ENCODE measurements around the gene FAM43B. TPM values are rescaled to one million over a fixed set of nuclear protein-coding genes. Genes with fewer than 3 reads are reported as not detected.

Gene FAM43B
- polyA plus RNA-seq, 1 experiment: 0.02 TPM

- ChIA-PET POLR2A (no interaction called here), CTCF (interaction anchor here (0.7 to 1.1 kb wide), 2 partner anchors 9 to 22 kb away, joined by 3 to 7 read pairs; no protein-coding TSS in a partner anchor)
- TF ChIP-seq, protein P1, sequence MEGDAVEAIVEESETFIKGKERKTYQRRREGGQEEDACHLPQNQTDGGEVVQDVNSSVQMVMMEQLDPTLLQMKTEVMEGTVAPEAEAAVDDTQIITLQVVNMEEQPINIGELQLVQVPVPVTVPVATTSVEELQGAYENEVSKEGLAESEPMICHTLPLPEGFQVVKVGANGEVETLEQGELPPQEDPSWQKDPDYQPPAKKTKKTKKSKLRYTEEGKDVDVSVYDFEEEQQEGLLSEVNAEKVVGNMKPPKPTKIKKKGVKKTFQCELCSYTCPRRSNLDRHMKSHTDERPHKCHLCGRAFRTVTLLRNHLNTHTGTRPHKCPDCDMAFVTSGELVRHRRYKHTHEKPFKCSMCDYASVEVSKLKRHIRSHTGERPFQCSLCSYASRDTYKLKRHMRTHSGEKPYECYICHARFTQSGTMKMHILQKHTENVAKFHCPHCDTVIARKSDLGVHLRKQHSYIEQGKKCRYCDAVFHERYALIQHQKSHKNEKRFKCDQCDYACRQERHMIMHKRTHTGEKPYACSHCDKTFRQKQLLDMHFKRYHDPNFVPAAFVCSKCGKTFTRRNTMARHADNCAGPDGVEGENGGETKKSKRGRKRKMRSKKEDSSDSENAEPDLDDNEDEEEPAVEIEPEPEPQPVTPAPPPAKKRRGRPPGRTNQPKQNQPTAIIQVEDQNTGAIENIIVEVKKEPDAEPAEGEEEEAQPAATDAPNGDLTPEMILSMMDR (IDR thresholded peaks at IDR 0.05; ENCODE audit: low read depth, low read length): no peak
- H3K27me3 ChIP-seq (ENCODE audit: control insufficient read depth, insufficient read depth, low read length): no peaks in the 10 kb centered on the region
- H3K9me3 ChIP-seq (ENCODE audit: control insufficient read depth, insufficient read depth, low read length): no peaks in the 10 kb centered on the region
- H3K4me3 ChIP-seq (ENCODE audit: low read depth, low read length): no peak overlapping the region
- no peak for DNase-seq (ENCODE audit: low read depth, low spot score)
- peak overlapping the region; percentile 11 for H3K27ac ChIP-seq (ENCODE audit: low read depth, low read length)
These were observed 43.7 kb downstream of the FAM43B start for GRCh38 chr1:20596106-20596505.

- POLR2A ChIA-PET: no interaction called here
- H3K9me3 ChIP-seq (ENCODE audit: control insufficient read depth, insufficient read depth, low read length): no peaks in the 10 kb centered on the region
- no peak overlapping the region for H3K27ac ChIP-seq (ENCODE audit: low read depth, low read length)
- DNase-seq (ENCODE audit: low read depth, low spot score): no peak
- H3K4me3 ChIP-seq (ENCODE audit: low read depth, low read length): no peak overlapping the region
- TF ChIP-seq, protein P1 (IDR thresholded peaks at IDR 0.05; ENCODE audit: low read depth, low read length): no peak
- CTCF ChIA-PET: no interaction called here
- no peaks in the 10 kb centered on the region for H3K27me3 ChIP-seq (ENCODE audit: control insufficient read depth, insufficient read depth, low read length)
These were observed 45.3 kb downstream of the FAM43B start for GRCh38 chr1:20597650-20598049.

GRCh38 chr1:20600156-20600555 is 47.8 kb downstream of the FAM43B start:
- Histone ChIP-seq H3K27ac (ENCODE audit: low read depth, low read length) (no peak overlapping the region), H3K27me3 (ENCODE audit: control insufficient read depth, insufficient read depth, low read length) (no peaks in the 10 kb centered on the region), H3K9me3 (ENCODE audit: control insufficient read depth, insufficient read depth, low read length) (no peaks in the 10 kb centered on the region), H3K4me3 (ENCODE audit: low read depth, low read length) (no peak overlapping the region)
- CTCF ChIA-PET: interaction anchor here (1.4 kb wide), 1 partner anchor 25 kb away, joined by 3 read pairs; no protein-coding TSS in a partner anchor
- no peak for DNase-seq (ENCODE audit: low read depth, low spot score)
- TF ChIP-seq, protein P1 (IDR thresholded peaks at IDR 0.05; ENCODE audit: low read depth, low read length): no peak
- POLR2A ChIA-PET: no interaction called here

DNA sequence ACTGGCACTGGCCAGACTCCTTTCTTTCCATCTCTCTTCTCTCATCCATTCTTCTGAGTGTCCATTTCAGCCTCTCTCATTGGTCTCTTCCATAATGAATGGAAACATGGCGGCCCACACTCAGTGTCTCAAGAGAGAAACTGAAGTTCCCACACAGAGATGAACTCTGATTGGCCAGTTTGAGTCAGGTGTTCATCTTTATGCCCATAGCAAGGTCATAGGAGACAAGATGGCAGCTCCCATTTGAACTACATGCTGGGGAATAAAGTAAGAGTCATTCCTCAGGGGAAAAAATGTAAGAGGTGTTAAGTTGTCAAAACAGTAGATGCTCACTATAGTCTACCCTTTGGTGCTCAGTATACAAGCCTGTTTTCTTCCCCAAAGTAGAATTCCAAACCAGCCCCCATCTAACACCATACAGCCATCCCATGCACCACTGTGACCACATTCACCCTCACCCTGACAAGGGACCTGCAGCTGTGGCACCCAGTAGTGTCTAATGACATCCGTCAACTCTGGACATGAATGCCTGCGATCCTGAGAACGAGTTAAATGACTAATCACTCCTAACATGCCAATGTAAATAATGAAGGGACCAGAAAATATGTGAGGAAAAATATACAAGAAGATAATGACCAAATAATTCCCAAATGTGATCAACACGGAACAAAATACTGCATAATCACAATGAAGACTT is 48.9 kb downstream of the FAM43B start:
- no peaks in the 10 kb centered on the region for H3K27me3 ChIP-seq (ENCODE audit: control insufficient read depth, insufficient read depth, low read length)
- no peak overlapping the region for H3K27ac ChIP-seq (ENCODE audit: low read depth, low read length)
- CTCF ChIA-PET: interaction anchor here (0.5 to 1.6 kb wide), 3 partner anchors 9 to 31 kb away, joined by 3 to 5 read pairs (median 3); no protein-coding TSS in a partner anchor
- TF ChIP-seq, protein P1 (IDR thresholded peaks at IDR 0.05; ENCODE audit: low read depth, low read length): no peak
- H3K4me3 ChIP-seq (ENCODE audit: low read depth, low read length): no peak overlapping the region
- no peaks in the 10 kb centered on the region for H3K9me3 ChIP-seq (ENCODE audit: control insufficient read depth, insufficient read depth, low read length)
- no peak for DNase-seq (ENCODE audit: low read depth, low spot score)
- POLR2A ChIA-PET: no interaction called here

DNA sequence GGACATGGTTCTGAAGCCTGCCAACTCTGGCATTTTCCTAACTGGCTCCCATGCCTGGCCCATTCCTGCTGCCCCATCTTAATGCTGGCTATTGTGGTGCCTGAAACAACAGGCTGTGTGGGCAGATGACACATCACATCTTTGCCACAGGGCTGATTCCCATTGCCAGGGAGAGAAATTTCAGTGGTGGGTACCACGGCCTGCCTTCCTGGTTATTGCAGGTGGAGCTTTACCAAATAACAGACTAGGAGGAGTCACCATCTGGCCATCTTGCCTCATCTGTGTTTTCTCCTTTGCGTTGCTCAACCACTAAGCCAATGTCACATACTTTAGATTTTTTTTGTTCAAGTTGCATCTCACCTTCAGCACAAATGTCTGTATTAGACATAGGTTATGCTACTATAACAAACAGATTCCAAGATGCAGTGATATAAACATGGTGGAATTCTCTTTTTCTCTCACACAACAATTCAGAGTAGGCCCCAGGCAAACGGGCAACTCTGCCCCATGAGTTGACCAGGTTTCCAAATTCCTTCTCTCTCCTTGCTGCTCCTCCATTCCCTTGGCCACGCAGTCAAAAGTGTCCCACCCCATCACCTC is 50.6 kb downstream of the FAM43B start:
- DNase-seq (ENCODE audit: low read depth, low spot score): no peak
- ChIA-PET CTCF (no interaction called here), POLR2A (no interaction called here)
- no peak overlapping the region for H3K27ac ChIP-seq (ENCODE audit: low read depth, low read length)
- no peaks in the 10 kb centered on the region for H3K9me3 ChIP-seq (ENCODE audit: control insufficient read depth, insufficient read depth, low read length)
- H3K4me3 ChIP-seq (ENCODE audit: low read depth, low read length): no peak overlapping the region
- TF ChIP-seq, protein P1 (IDR thresholded peaks at IDR 0.05; ENCODE audit: low read depth, low read length): no peak
- H3K27me3 ChIP-seq (ENCODE audit: control insufficient read depth, insufficient read depth, low read length): no peaks in the 10 kb centered on the region
